H1 (cell line): ENCODE measurements around the gene KIAA0513. TPM values are rescaled to one million over a fixed set of nuclear protein-coding genes. Genes with fewer than 3 reads are reported as not detected.

ENCODE experiments used
- CTCF ChIA-PET: fragments of 300-600 bp; sonication (Branson Sonifier 250); formaldehyde crosslinking; loops from one replicate; lab custom pipeline; 2021; ENCODE audit not compliant: partially characterized antibody; lab: Charles Lee
- POLR2A ChIA-PET: fragments of 300-600 bp; sonication (Branson Sonifier 250); formaldehyde crosslinking; loops from one replicate; lab custom pipeline; 2021; ENCODE audit warnings: inconsistent platforms; ENCODE audit not compliant: partially characterized antibody; lab: Charles Lee
- DNase-seq, 2 experiments: peaks; one replicate each; pipeline versions ENCODE4 v3.0.0 to v3.0.0-alpha.2; 2010 to 2022; ENCODE audit warnings: low spot score in 2 of 2, low read depth in 1 of 2, mixed read lengths in 1 of 2
- FAIRE-seq: peaks from 2 replicates; lab custom pipeline; 2011; peaks lifted over from hg19 to GRCh38; lab: Jason Lieb, UNC
- H2AFZ ChIP-seq: 2 replicates; pipeline ENCODE4 v1.8.1; 2012; ENCODE audit warnings: low read length, inconsistent platforms
- H2AK5ac ChIP-seq: 2 replicates; pipeline ENCODE4 v1.6.1; 2013; ENCODE audit warnings: low read depth, low read length
- H2BK120ac ChIP-seq: replicated peaks from 2 replicates; pipeline ENCODE3; 2013; ENCODE audit warnings: low read depth, low read length, inconsistent platforms
- H2BK12ac ChIP-seq: 2 replicates; pipeline ENCODE4 v1.6.1; 2013; ENCODE audit warnings: low read depth, low read length
- H2BK15ac ChIP-seq: 2 replicates; pipeline ENCODE4 v1.6.1; 2013; ENCODE audit warnings: low read length
- H2BK20ac ChIP-seq: 2 replicates; pipeline ENCODE4 v1.6.1; 2013; ENCODE audit warnings: low read length
- H2BK5ac ChIP-seq: 2 replicates; pipeline ENCODE4 v1.6.1; 2013; ENCODE audit warnings: low read depth, low read length
- H3K14ac ChIP-seq: 2 replicates; pipeline ENCODE4 v1.6.1; 2013; ENCODE audit warnings: inconsistent platforms; ENCODE audit not compliant: insufficient read length
- H3K18ac ChIP-seq: 2 replicates; pipeline ENCODE4 v1.6.1; 2013; ENCODE audit warnings: low read length; ENCODE audit errors: extremely low read depth
- H3K23ac ChIP-seq: 2 replicates; pipeline ENCODE4 v1.6.1; 2013; ENCODE audit warnings: inconsistent platforms; ENCODE audit not compliant: insufficient read length
- H3K23me2 ChIP-seq: 2 replicates; pipeline ENCODE4 v1.6.1; 2013; ENCODE audit warnings: low read depth, low read length
- H3K27ac ChIP-seq: 2 replicates; pipeline ENCODE4 v1.6.1; 2011; ENCODE audit warnings: low read depth, low read length, inconsistent platforms
- H3K27me3 ChIP-seq, 4 experiments: replicated peaks in 1 of 4; 1 replicate in 1 of 4; 2 replicates in 3 of 4; pipeline versions ENCODE4 v1.6.1 to v1.8.1; 2011 to 2013; ENCODE audit warnings: low read length in 3 of 4, mild to moderate bottlenecking in 3 of 4, inconsistent platforms in 2 of 4, mixed read lengths in 2 of 4, moderate library complexity in 1 of 4; ENCODE audit not compliant: control insufficient read depth in 3 of 4, insufficient read depth in 3 of 4; ENCODE audit errors: extremely low read depth in 1 of 4
- H3K36me3 ChIP-seq, 4 experiments: 2 replicates each; pipeline versions ENCODE4 v1.6.1 to v1.8.1; 2011 to 2013; ENCODE audit warnings: mild to moderate bottlenecking in 4 of 4, low read length in 3 of 4, moderate library complexity in 2 of 4, control low read depth in 1 of 4, inconsistent platforms in 1 of 4; ENCODE audit not compliant: insufficient read depth in 4 of 4, control insufficient read depth in 2 of 4
- H3K4ac ChIP-seq: replicated peaks from 2 replicates; pipeline ENCODE3; 2013; ENCODE audit warnings: low read length, low read depth, mixed read lengths, inconsistent platforms; ENCODE audit not compliant: insufficient read length
- H3K4me1 ChIP-seq, 4 experiments: replicated peaks in 1 of 4; 1 replicate in 1 of 4; 2 replicates in 3 of 4; pipeline versions ENCODE4 v1.6.1 to v1.8.1; 2011 to 2013; ENCODE audit warnings: low read length in 3 of 4, inconsistent platforms in 2 of 4, mixed read lengths in 1 of 4; ENCODE audit not compliant: insufficient read depth in 4 of 4, control insufficient read depth in 3 of 4
- H3K4me2 ChIP-seq, 2 experiments: 2 replicates each; pipeline versions ENCODE4 v1.6.1 to v1.8.1; 2011 to 2013; ENCODE audit warnings: low read depth in 2 of 2, low read length in 2 of 2, control low read depth in 1 of 2, inconsistent platforms in 1 of 2, mild to moderate bottlenecking in 1 of 2; ENCODE audit not compliant: insufficient read depth in 1 of 2
- H3K4me3 ChIP-seq, 4 experiments: fragments of 200-600, 300-600 bp in 1 of 4; sonication (generic), shearing (Covaris generic), sonication (Bioruptor Twin) in 1 of 4; 2 replicates each; pipeline versions ENCODE4 v1.5.1 to v1.8.1; 2011 to 2016; ENCODE audit warnings: low read length in 4 of 4, low read depth in 3 of 4, control low read depth in 2 of 4, inconsistent platforms in 2 of 4, mild to moderate bottlenecking in 2 of 4, mixed read lengths in 1 of 4, moderate library complexity in 1 of 4; ENCODE audit not compliant: insufficient read depth in 2 of 4; ENCODE audit errors: extremely low read depth in 1 of 4
- H3K56ac ChIP-seq: replicated peaks from 2 replicates; pipeline ENCODE3; 2013; ENCODE audit warnings: low read depth, mild to moderate bottlenecking, mixed read lengths, low read length, inconsistent platforms; ENCODE audit not compliant: insufficient read length
- H3K79me1 ChIP-seq: 2 replicates; pipeline ENCODE4 v1.6.1; 2013; ENCODE audit warnings: low read depth, low read length, control low read depth
- H3K79me2 ChIP-seq, 2 experiments: 2 replicates each; pipeline versions ENCODE4 v1.6.1 to v1.8.1; 2012 to 2013; ENCODE audit warnings: low read length in 2 of 2, mild to moderate bottlenecking in 2 of 2, inconsistent platforms in 1 of 2; ENCODE audit not compliant: insufficient read depth in 2 of 2, control insufficient read depth in 1 of 2
- H3K9ac ChIP-seq, 4 experiments: replicated peaks in 1 of 4; 1 replicate in 1 of 4; 2 replicates in 3 of 4; pipeline versions ENCODE4 v1.6.1 to v1.8.1; 2011 to 2013; ENCODE audit warnings: low read depth in 3 of 4, low read length in 3 of 4, control low read depth in 2 of 4, mild to moderate bottlenecking in 2 of 4, moderate library complexity in 2 of 4, inconsistent platforms in 1 of 4; ENCODE audit errors: extremely low read depth in 1 of 4
- H3K9me3 ChIP-seq, 2 experiments: 2 replicates each; pipeline versions ENCODE4 v1.6.1 to v1.8.1; 2012 to 2013; ENCODE audit warnings: mild to moderate bottlenecking in 2 of 2, moderate library complexity in 2 of 2, control low read depth in 1 of 2, inconsistent platforms in 1 of 2, low read depth in 1 of 2, low read length in 1 of 2, mixed read lengths in 1 of 2; ENCODE audit not compliant: insufficient read depth in 2 of 2
- H4K20me1 ChIP-seq, 2 experiments: replicated peaks in 1 of 2; 2 replicates each; pipeline versions ENCODE3 to v1.8.1; 2011 to 2013; ENCODE audit warnings: inconsistent platforms in 2 of 2, low read length in 2 of 2, mild to moderate bottlenecking in 1 of 2; ENCODE audit not compliant: insufficient read depth in 2 of 2, control insufficient read depth in 1 of 2
- H4K5ac ChIP-seq: 2 replicates; pipeline ENCODE4 v1.6.1; 2013; ENCODE audit warnings: low read length, low read depth, mixed read lengths, inconsistent platforms; ENCODE audit not compliant: insufficient read length
- H4K8ac ChIP-seq: 2 replicates; pipeline ENCODE4 v1.8.0; 2013; ENCODE audit warnings: mild to moderate bottlenecking, moderate library complexity, low read length, inconsistent platforms; ENCODE audit not compliant: insufficient read depth; ENCODE audit errors: extremely low read depth
- H4K91ac ChIP-seq: replicated peaks from 2 replicates; pipeline ENCODE3; 2013; ENCODE audit warnings: low read length, mixed read lengths, inconsistent platforms; ENCODE audit not compliant: insufficient read length
- HDAC6 ChIP-seq: IDR thresholded peaks from one replicate; pipeline ENCODE4 v1.7.1; 2012; ENCODE audit warnings: low read depth, mild to moderate bottlenecking, inconsistent platforms, low read length, moderate library complexity
- NRF1 ChIP-seq: IDR thresholded peaks from 2 replicates; pipeline ENCODE4 v1.6.1; 2011; ENCODE audit warnings: mild to moderate bottlenecking, low read depth, low read length, improper control_type of control experiment
- POLR2A ChIP-seq, 2 experiments: IDR thresholded peaks; 1 replicate in 1 of 2; 2 replicates in 1 of 2; pipeline ENCODE4 v1.6.1; 2011; ENCODE audit warnings: low read depth in 2 of 2, low read length in 2 of 2, mild to moderate bottlenecking in 2 of 2; ENCODE audit errors: control extremely low read depth in 1 of 2
- WGBS, 2 experiments: shearing (Covaris generic) in 1 of 2; methylation state at CpG; one replicate each; pipeline versions ENCODE4 v1.1.6 to v1.1.7; 2013 to 2015; ENCODE audit warnings: low lambda C conversion rate in 2 of 2, mixed read lengths in 2 of 2, inconsistent platforms in 1 of 2, low coverage in 1 of 2, missing lambda C conversion rate in 1 of 2; ENCODE audit not compliant: insufficient replicate concordance in 2 of 2, insufficient coverage in 1 of 2, insufficient read length in 1 of 2; ENCODE audit errors: extremely low coverage in 1 of 2, missing lambda C conversion rate in 1 of 2; 5-methylcytosine and 5-hydroxymethylcytosine counted together
- polyA plus RNA-seq, 7 experiments: library from polyadenylated mRNA; depleted of rRNA in 3 of 7; stranded (reverse) in 5 of 7; unstranded in 2 of 7; fragments of >200 nt in 5 of 7; fragments of 200-250 nt in 2 of 7; gene quantifications; 1 replicate in 5 of 7; 2 replicates in 1 of 7; 4 replicates in 1 of 7; pipeline versions ENCODE4 v1.2.1 to v1.2.3, GENCODE V29; 2011 to 2013; ENCODE audit warnings: missing spikeins in 2 of 7, mixed read lengths in 2 of 7
- total RNA-seq: library from RNA; stranded (reverse); fragmentation: NEBNext Ultra II Directional; extraction: Animal tissue kit (Norgen Biotek cat#: 25700); gene quantifications from 2 replicates; pipeline ENCODE4 v1.2.1, GENCODE V29; 2021
- TF ChIP-seq, protein P1 (sequence below): IDR thresholded peaks from 2 replicates; pipeline ENCODE4 v1.6.1; 2012; ENCODE audit warnings: low read length, inconsistent platforms

KIAA0513 gene
- total and polyA plus RNA-seq, 2 of the 8 experiments (the other 6 are each of a cell fraction or from before 2014, with no cell fraction given): 2.1 to 6.1 TPM

DNA sequence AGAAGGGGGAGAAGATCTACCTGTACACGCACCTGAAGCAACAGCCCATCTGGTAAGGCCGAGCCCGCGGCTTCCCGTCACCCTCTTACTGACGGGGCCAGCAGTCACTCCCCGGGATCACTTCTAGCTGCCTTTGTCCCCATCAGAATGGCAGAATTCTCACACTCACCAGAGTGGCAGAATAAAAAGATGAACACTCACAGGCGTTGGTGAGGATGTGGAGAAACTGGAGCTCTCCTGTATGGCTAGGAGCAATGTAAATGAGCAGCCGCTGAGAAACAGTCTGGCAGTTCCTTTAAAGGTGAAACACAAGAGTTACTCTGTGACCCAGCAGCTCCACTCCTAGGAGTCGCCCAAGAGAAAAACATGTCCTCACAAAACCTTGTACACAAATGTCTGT, 51.4 kb downstream of the KIAA0513 start:
- H4K91ac ChIP-seq: no peak overlapping the region
- no peak overlapping the region for H3K18ac ChIP-seq
- WGBS, 2 experiments: 85% methylated on average over 10 of the region's 10 CpGs; no CpG with 5 or more reads in 1 of the 2 experiments
- H3K27me3 ChIP-seq: peaks cover 0 to 48% (median 36%) of the 10 kb centered on the region in 4 experiments; a peak in 6 of 7 replicates
- H3K23ac ChIP-seq: no peak overlapping the region
- no peak overlapping the region for H3K9ac ChIP-seq
- H3K56ac ChIP-seq: no peak overlapping the region
- no peak overlapping the region for H3K27ac ChIP-seq
- no peak overlapping the region for H4K8ac ChIP-seq
- no peak overlapping the region for H2BK120ac ChIP-seq
- H3K4me3 ChIP-seq: no peak overlapping the region
- H2BK5ac ChIP-seq: no peak overlapping the region
- no peak overlapping the region for H3K14ac ChIP-seq
- FAIRE-seq (no peak), DNase-seq (no peak)
- no peaks in the 10 kb centered on the region for H3K79me2 ChIP-seq
- H3K36me3 ChIP-seq: peaks cover 0 to 3% (median 0%) of the 10 kb centered on the region in 4 experiments; a peak in 1 of 8 replicates
- no peaks in the 10 kb centered on the region for H3K9me3 ChIP-seq
- no peak overlapping the region for H2AK5ac ChIP-seq
- no peak overlapping the region for H3K4me2 ChIP-seq
- ChIA-PET POLR2A (no interaction called here), CTCF (interaction anchor here (1.1 to 4.8 kb wide), 5 partner anchors 9 to 157 kb away, joined by 3 to 37 read pairs (median 4); no protein-coding TSS in a partner anchor)
- no peak overlapping the region for H2AFZ ChIP-seq
- no peak overlapping the region for H2BK15ac ChIP-seq
- no peaks in the 10 kb centered on the region for H3K79me1 ChIP-seq
- peaks cover 12 to 42% (median 28%) of the 10 kb centered on the region in 4 experiments for H3K4me1 ChIP-seq
- H4K20me1 ChIP-seq: no peaks in the 10 kb centered on the region
- H3K23me2 ChIP-seq: peaks cover 7% of the 10 kb centered on the region; the same call in 1 of the 2 replicates
- H3K4ac ChIP-seq: no peak overlapping the region
- no peak overlapping the region for H2BK20ac ChIP-seq
- no peak overlapping the region for H2BK12ac ChIP-seq
- no peak overlapping the region for H4K5ac ChIP-seq
- TF ChIP-seq NRF1: no peak
- no peak for TF ChIP-seq POLR2A (IDR thresholded peaks at IDR 0.05; ENCODE audit: control extremely low read depth in 1 of 2, low read depth in 2 of 2, low read length in 2 of 2)
- no peak for TF ChIP-seq HDAC6
- TF ChIP-seq, protein P1, sequence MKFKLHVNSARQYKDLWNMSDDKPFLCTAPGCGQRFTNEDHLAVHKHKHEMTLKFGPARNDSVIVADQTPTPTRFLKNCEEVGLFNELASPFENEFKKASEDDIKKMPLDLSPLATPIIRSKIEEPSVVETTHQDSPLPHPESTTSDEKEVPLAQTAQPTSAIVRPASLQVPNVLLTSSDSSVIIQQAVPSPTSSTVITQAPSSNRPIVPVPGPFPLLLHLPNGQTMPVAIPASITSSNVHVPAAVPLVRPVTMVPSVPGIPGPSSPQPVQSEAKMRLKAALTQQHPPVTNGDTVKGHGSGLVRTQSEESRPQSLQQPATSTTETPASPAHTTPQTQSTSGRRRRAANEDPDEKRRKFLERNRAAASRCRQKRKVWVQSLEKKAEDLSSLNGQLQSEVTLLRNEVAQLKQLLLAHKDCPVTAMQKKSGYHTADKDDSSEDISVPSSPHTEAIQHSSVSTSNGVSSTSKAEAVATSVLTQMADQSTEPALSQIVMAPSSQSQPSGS: no peak
